NCI-H82 treated with DMSO at 0.1 percent for 48 hours (cell line): Measurements from ENCODE around the gene TRMT44.
A peak's percentile ranks its signal among the peaks of the same experiment; 100 is the strongest.

Experiments
- DNase-seq: peaks from one replicate; lab custom pipeline; 2025; ENCODE audit not compliant: unreplicated experiment; lab: John Stamatoyannopoulos, UW

Gene TRMT44

DNA sequence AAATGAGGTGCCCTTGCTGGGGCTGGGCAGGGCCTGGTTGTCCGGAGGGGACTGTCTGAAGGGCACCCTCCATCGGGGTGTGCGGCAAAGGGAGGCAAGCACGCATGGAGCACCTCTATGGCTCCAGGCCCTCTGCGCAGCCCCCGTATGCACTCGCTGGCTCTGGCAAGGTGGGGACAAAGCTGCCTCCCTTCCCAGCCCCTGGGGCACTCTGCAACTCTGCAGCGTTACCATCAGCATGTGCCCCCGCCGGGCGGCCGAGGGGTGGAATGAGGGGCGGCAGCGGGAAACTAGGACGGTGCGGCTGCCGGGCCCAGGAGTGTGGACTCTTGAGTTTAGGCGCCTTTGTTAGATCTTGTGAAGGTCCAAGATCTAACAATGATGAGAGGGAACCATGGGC, 26.4 kb downstream of the TRMT44 start:
- DNase-seq = no peak

DNA sequence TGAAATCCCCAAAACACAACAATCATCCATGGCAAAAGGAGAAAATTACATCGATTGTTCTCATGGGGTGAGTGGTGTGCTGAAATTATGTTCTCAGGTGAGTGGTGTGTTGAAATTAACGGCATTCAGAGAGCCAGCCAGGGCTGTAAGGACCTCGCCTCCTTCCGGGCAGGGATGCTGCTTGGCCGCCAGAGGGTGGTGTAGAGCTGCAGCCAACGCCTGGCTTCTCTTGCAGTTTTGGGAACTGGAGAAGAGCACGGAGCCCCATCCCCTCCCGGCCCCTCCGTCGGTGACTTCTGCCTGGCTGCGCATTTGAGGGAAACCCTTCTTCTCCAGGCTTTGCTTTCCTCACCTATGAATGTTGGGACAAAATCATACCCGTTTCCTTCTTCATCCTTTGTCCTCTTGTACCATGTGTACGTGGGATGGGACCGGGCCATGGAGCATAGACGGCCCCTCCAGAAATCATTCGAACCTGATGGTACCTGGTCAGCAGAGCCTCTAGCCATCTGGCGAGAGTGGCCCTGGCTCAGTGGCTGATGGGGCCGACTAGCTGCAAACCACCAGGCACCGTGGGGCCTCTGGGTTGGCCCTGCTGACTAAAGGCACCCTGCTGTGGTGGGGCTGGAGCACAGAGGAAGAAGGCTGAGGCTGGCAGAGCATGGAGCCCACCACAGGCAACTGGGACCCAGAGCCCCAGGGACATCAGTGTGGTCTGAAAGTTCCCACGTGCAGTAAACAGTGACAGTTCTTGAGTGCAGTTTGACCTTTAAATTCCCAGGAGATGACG, 28.4 kb downstream of the TRMT44 start:
- no peak for DNase-seq

DNA sequence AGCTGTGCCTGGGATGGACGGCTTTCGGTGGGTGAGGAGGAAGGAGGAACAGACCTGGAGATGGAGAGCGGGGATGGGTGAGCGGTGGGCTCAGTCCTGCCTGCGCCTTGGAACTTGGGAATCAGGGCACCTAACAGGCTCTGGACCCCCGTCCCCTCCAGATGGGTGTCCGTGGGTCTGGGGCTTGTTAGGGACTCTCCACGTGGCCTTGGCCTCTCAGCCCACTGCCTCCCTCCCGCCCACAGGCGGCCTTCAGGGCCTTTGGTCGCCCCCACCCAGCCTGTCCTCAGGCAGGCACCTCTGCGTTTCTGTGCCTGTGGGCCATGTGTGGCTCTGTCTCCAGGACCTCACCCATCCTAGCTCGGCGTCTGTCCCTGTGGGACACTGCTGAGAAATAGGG, 29.0 kb downstream of the TRMT44 start:
- no peak for DNase-seq

DNA sequence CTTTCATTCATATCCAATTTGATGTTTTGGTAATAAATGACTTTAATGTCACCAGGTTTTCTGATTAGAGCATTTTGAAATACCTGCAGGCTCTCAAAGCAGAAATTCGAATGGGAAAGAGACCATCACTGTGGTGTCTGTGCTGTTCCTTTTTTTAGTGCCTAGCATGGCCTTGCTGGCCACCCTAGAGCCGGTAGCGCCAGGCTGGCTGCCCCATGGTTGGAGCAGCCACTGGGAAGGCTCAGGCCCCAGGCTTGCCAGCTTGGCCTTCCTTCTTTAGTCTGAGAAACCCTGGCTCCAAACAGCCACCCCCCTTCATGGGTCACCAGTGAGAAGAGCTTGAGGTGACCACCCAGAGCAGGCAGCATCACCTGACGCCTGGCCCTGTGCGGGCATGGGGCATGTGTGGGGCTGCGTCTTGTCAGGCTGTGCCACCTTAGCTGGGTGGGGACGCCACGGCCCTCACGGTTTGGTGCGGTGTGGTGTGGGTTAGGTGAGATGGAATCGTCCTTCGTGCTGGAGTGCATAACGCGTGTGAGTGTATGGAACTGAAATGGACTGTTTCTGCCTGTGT, 30.0 kb downstream of the TRMT44 start:
- no peak for DNase-seq

DNA sequence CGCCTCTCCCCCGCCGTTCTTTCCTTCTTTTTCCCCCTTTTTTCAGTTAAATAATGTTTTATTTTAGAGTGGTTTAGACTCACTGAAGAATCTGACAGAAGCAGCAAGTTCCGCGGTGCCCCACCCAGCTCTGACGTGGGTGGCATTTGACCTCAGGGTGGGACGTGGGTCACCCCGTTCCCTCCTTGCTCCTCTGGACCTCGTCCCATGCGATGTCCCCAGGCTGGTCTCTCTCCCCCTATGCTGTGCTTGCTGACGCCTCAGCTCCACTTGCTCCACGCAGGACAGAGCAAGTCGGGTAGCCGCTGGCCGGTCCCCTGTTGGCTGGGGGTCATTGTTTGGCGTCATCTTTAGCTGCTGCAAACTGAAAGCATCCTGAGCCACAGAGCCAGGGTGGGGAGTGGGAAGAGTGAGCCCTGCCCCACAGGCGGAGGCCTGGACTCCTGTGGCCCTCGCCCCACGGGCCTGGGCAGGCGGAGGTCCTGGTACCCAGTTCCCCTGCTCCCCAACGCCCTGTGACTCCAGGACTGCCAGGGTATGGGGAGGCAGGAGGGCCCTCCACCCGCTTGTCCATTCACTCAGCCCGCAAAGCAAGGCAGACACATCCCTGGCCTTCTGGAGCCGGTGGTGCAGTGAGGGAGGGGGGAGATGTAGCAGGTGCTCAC, 30.8 kb downstream of the TRMT44 start:
- no peak for DNase-seq

DNA sequence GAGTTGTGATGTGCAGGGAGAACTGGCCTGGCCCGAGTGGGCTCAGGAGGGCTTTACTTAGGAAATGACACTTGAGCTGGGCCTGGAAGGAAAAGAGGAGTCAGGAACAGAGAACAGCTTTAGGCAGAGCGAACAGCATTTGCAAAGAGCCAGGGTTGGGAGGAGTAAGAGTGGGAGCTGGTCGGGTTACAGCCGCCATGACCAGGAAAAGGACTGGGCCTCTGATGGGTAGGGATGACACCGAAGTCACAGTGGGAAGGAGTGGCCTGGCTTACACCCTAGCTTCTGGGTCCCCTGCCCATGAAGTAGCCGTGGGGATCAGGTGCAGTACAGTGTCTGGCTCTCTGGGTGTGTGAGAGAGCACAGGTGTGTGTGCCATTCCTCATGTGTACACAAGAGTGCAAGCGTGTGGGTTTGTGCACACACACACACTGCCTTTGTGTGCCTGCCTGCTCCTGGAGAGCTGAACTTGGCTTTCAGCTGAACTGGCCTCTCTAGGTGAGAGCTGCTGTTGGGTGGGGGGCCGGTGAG, 31.6 kb downstream of the TRMT44 start:
- DNase-seq = no peak

DNA sequence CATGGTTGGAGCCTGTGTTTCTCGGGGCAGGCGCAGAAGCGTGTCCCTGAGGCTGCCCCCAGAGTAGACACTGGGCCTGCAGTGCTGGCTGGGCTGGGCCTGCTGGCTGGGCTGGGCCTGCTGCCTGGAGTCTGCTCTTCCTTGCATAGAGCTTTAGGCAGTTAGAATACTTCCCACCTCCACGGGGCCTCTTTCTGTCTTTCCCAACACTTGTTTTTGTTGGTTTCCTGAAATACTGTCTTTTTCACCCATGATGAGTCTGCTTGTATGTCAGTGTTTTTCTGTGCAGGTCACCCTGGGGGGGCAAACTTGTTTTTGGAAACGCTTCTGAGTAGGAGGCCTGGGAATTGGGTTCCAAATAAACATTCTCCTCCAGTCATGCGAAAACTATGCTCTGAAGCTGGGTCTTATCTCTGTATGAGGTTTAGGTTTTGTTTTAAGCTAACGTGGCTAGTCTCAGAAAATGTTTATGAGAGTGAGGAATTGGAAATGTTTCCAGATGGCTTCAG, 32.2 kb downstream of the TRMT44 start:
- DNase-seq = no peak

DNA sequence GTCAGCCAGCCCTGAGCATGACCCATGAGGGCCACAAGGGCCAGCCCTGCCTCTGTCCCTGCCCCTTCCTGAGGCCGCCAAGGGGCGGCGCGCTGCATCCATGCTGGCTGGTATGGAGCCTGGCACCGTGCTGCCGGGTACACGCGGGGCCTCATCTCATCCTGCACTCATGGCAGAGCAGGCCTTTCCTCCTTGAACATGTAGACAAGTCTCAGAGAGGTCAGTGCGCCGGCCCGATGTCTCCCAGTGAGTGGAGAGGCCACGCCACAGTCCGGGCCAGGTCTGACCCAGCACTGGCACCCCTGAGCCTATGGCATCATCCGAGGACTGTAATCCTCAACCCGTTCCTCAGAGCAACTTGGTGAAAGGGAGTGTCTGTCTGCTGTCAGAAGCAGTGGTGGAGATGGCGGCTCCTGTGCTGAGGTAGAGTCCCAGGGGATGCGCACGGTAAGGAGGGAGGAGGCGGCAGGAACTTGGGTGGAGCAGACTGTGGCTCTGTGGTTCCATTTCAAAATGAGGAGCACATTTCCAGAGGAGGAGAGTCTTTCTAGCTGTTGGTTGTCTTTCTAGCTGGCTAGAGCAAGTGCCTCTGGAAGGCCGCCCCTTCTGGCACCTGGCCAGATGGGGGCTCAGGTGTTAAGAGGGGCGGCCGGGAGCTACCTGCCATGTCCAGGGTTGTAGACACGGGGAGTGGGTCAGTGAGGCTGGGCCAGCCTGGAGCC, 32.8 kb downstream of the TRMT44 start:
- no peak for DNase-seq

DNA sequence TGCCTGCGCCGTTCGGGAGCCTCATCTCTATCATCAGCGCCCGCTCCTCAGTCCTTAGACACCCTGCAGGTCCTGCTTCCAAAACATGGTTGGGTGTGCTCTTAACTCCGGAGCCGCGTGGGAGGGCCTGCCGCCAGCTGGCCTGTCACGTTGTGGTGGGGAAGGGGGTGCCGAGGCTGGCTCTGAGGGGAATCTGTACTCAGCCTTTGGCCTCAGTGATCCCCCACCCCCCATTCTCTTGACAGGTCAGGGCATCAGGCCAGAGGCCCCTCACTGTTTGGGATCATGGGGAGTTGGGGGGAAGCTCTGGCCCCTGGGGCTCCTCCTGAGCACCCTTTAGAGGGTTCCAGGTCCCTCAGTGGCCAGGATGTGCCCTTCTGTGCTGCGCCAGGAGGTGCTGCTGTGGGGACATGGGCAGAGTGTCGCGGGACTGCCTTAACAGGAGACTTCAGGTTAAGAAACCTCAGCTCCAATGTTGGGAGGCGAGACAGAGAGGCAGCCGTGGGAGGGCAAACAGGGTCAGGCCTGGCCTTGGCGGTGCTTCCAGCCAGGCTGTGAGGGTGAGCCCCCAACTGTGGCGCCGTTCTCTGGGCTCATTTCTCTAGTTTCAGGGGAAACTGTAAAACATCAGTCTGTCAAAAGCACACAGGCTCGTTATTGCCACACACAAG, 33.5 kb downstream of the TRMT44 start:
- DNase-seq = no peak

DNA sequence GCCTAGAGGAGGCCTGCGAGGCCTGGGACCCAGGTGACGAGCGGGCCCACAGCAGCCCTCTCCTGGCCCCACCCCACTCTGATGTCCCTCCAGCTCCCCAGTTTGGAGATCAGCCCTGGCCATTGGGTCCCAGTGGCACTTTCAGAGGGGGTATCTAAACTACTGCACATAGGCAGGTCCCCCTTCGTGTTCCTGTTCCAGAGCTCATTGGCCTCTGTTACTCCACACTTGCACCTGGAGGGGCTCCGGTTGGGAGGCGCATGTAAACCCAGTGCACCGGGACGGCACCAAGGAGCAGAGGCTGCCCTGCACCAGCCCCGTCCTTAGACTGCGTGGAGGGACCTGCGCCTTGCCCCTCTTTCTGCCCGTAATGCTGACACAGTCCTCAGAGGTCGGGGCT, 34.3 kb downstream of the TRMT44 start:
- DNase-seq = no peak

DNA sequence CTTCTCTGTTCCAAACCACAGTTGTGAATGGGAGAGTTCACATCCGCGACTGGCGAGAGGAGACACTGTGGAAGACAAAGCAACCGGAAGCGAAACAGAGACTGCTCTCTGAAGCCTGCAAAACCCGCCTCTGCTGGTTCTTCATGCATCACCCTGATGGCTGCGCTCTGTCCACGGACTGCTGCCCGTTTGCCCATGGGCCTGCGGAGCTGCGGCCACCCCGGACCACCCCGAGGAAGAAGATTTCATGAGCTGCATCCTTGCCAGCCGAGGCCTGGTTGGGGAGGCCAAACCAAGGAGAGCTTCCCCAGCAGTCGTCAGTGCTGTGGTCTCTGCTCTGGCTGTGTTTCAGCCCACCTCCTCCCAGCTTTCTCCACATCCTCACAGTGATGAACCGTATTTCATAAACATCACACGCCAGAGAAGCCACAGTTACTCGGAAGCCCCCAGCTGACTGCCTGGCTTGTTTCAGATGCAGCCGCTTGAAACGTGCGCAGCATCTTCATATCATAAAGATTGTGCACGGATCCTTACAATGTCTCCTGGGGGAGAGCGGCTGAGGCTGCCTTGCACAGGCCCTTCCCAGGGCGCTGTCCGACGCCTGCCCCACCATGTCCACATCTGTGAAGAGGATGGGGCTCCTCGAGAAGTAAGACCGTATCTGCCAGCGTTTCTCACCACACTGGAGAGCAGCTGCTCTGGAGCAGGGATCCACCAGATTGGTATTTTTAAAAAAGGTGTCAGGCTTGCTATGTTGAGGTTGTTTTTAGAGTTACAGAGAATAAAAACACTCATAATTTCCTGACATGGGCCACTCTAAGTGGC, 35.4 kb downstream of the TRMT44 start:
- DNase-seq = no peak

DNA sequence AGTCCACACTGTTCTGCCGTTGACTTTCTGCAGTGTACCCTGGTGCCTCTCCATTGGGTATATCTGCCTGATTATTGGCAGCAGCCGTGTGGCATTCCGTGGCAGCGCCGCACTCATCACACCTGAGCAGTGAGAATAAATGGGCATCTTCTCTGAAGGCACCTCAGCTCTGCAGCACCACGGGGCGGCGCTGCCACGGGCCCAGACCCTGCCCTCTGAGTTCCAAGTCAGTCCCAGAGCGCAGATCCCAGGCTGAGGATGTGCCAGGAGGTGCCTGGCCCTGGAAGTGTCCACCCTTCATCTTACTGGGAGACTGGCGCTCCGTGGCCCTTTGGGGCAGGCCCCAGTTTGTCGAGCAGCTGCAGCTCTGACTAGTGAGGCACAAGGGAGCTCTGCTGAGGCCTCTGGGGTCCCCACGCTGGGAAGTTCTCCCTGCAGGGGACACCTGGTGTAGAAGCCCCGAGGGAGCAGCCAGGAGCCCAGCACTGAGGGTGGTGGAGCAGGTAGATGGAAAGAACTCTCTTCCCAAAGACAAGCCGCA, 36.6 kb downstream of the TRMT44 start:
- DNase-seq = no peak

DNA sequence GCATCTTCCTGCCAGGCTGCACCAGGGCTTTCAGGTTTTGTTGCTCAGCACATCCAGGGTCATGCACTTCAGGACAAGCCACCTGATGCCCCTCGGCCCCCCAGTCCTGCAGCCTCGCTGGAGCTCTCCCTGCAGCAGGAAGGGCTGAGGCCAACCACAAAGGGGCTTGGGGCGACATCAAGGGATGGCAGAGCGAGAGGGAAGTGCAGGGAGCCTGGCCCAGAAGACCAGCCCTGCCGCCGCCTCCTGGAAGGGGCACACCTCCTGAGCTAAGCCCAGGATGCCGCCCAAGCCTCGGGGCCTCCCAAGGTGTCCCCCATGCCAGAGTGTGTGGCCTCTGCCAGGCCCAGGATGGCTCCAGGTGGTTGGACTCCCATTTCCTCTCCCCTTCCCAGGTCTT, 37.1 kb downstream of the TRMT44 start:
- no peak for DNase-seq

DNA sequence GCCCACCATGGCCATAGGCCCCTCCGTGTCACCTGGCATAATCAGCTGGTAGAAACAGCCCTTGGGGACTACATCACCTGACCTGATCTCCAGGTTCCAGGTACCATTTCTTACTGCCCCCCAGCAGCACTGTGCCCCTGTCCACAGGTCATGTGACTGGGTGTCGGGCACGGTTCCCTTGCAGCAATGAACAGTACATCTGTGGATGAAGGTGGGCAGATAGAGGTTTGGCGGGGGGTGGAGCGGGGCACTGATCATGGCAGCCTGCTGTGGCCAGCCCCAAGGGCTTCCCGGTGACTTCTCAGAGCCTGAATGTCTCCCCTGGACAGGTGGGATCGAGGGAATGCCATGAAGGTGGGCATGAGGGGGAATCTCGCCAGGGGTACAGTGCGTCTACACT, 37.8 kb downstream of the TRMT44 start:
- no peak for DNase-seq

DNA sequence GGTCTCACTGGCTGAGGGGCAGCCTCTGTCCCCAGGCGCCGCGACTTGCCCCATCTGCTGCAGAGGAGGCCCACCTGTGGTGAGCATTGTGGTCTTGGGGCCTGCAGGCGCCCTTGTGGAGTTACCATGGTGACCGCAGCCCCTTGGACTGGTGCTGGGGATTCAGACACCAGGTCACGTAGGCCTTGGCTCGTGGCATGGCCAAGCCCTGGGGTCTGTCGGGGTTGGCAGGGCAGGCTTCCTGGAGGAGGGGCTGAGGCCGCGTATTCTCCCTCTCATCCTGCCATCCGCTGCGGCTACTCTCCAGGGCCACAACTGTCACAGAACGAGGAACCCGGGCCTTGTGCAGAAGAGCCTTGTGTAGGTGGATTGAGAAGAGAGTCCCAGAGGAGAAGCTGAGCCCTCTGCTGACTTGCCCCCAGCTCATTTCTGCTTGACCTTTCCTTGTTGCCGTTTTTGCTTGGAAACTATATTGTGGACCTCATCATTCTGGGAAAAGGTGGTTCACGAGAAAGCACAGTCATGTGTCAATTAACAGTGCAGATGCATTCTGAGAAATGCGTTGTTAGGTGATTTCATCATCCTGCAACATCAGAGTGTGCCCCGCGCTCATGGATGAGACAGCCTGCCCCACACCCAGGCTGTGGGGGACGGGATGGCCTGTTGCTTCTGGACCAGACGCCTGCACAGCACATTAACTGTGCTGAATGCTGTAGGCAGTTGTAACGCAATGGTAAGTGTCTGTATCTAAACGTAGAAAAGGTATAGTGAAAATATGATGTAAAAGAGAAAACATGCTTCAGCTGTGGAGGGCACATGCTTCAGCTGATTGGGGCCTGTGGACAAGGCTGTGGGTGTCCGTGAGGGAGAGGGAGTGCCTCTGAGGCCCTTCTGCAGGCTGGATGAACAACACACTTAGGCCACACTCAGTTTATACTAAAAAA, 38.5 kb downstream of the TRMT44 start:
- DNase-seq = no peak

DNA sequence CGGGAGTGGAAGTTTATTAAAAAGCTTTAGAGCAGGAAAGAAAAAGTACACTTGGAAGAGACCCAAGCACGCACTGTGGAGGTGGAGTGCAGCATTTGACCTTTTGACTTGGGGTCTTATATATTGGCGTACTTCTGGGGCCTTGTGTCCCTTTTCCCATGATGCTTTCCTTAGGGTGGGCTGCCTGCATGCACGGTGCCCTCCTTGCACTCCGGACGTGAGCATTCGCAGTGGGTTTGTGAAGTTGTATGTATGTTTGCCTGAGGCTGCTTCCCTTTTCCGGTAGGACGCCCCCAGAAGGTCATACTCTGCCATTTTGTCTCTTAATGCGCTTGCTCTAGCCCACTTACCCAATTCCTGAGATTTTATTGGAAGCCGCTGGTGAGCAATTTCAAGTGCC, 39.6 kb downstream of the TRMT44 start:
- no peak for DNase-seq

DNA sequence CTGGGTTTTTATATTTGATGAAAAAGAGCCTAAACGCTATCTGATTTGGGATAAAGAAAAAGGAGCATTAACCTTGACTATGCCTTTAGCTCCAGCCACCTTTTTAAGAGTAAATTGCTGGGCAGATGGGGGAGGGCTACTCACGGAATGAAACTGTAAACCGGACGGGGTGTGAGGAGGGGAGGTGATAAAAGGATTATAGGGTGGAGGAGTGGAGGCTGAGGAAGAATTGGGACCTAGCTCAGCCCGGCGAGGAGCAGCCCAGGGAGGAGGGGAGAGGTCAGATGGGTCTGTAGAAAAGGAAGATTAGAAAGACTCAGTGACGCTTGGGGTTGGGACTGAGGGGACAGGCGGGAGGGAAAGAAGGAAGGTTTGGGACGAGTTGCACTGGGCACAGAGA, 46.1 kb downstream of the TRMT44 start:
- DNase-seq = peak; percentile 49

DNA sequence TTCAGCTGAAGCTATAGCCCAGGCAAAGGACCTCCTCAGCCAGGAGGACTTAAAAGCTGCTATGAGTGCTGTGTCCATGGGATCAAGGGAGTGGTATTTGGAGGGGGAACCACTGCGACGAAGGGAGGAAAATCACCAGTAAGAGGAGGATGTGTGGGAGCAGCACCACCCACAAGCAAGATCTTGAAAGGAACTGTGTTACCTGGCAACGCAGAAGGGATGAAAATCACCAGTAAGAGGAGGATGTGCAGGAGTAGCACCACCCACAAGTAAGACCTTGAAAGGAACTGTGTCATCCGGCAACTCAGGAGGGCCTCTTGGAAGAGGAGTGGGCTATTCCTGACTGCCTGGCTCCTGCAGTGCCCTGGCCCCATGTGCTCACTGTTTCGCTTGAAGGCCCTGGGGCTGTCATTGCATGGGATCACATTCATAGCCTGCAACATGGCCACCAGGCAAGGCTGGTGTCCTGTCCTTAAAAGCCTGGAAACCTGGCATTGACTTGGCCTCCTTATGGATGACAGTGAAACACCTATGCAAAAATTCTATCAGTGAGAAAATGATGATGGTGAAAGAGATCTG, 48.3 kb downstream of the TRMT44 start:
- DNase-seq = no peak
